ENCODE data around the gene PAXX. TPM values are rescaled to one million over a fixed set of nuclear protein-coding genes. Genes with fewer than 3 reads are reported as not detected.

PAXX gene
- total RNA-seq, 2 experiments from 2014 or later, result 67.0 to 67.8 TPM

- no peak for ATAC-seq (ENCODE audit: poor library complexity)
- Mint-ChIP-seq H3K4me1 (ENCODE audit: low read depth) (peaks cover 50% of the 10 kb centered on the region), H3K9me3 (no peaks in the 10 kb centered on the region), H3K27me3 (peaks cover 10% of the 10 kb centered on the region), H3K4me3 (no peak overlapping the region), H3K36me3 (ENCODE audit: low read depth) (peaks cover 8% of the 10 kb centered on the region), H3K27ac (no peak overlapping the region)
- ChIA-PET CTCF (interaction anchor here (1.4 to 1.8 kb wide), 3 partner anchors 40 to 153 kb away, joined by 3 to 9 read pairs (median 6); partner anchors contain the start of genes AJM1 and FBXW5), POLR2A (interaction anchor here (1.1 to 1.3 kb wide), 2 partner anchors 51 to 203 kb away, joined by 3 to 4 read pairs; partner anchors contain the start of gene FBXW5)
- Histone ChIP-seq H3K27ac (ENCODE audit: low read depth in 1 of 2, low read length in 2 of 2) (no peak overlapping the region), H3K4me1 (ENCODE audit: insufficient read depth, low read length) (peaks cover 82% of the 10 kb centered on the region), H3K36me3 (ENCODE audit: insufficient read depth, low read length) (peaks cover 10% of the 10 kb centered on the region), H3K9me3 (ENCODE audit: control insufficient read depth in 1 of 2, insufficient read depth in 1 of 2, low read length in 2 of 2) (no peaks in the 10 kb centered on the region), H3K27me3 (ENCODE audit: control insufficient read depth in 1 of 2, insufficient read depth in 2 of 2, low read length in 2 of 2) (peaks cover 0 to 4% of the 10 kb centered on the region in 2 experiments), H3K4me3 (ENCODE audit: low read length) (no peak overlapping the region)
- intact Hi-C loops (cut with DNase I, micrococcal nuclease), result no loop called here
- no peak for TF ChIP-seq CTCF (IDR thresholded peaks at IDR 0.05)
- DNase-seq, result no peak
Observed at GRCh38 chr9:136995362-136995761, 3.1 kb downstream of the PAXX start.

GRCh38 chr9:136995772-136996311 is 3.6 kb downstream of the PAXX start:
- Histone ChIP-seq H3K27ac (ENCODE audit: low read depth in 1 of 2, low read length in 2 of 2) (no peak overlapping the region), H3K4me3 (ENCODE audit: low read length) (peak overlapping the region; percentile 41), H3K27me3 (ENCODE audit: control insufficient read depth in 1 of 2, insufficient read depth in 2 of 2, low read length in 2 of 2) (peaks cover 0 to 4% of the 10 kb centered on the region in 2 experiments), H3K36me3 (ENCODE audit: insufficient read depth, low read length) (peaks cover 10% of the 10 kb centered on the region), H3K4me1 (ENCODE audit: insufficient read depth, low read length) (peaks cover 87% of the 10 kb centered on the region), H3K9me3 (ENCODE audit: control insufficient read depth in 1 of 2, insufficient read depth in 1 of 2, low read length in 2 of 2) (no peaks in the 10 kb centered on the region)
- H3K4me3 Mint-ChIP-seq, result peak overlapping the region; percentile 62
- H3K27ac Mint-ChIP-seq, result peak overlapping the region; percentile 71
- DNase-seq, result no peak
- no peaks in the 10 kb centered on the region for H3K9me3 Mint-ChIP-seq
- no peak for ATAC-seq (ENCODE audit: poor library complexity)
- intact Hi-C loops (cut with DNase I, micrococcal nuclease), result no loop called here
- TF ChIP-seq CTCF (IDR thresholded peaks at IDR 0.05), result no peak
- peaks cover 10% of the 10 kb centered on the region for H3K27me3 Mint-ChIP-seq
- H3K4me1 Mint-ChIP-seq (ENCODE audit: low read depth), result peaks cover 50% of the 10 kb centered on the region
- POLR2A ChIA-PET, result interaction anchor here (1.0 to 1.3 kb wide), 4 partner anchors 33 to 203 kb away, joined by 3 to 4 read pairs (median 4); partner anchors contain the start of gene FBXW5
- peaks cover 8% of the 10 kb centered on the region for H3K36me3 Mint-ChIP-seq (ENCODE audit: low read depth)
- CTCF ChIA-PET, result interaction anchor here (1.1 to 1.8 kb wide), 4 partner anchors 33 to 154 kb away, joined by 3 to 9 read pairs (median 6); partner anchors contain the start of genes AJM1 and FBXW5

GRCh38 chr9:136996361-136997292 is 4.4 kb downstream of the PAXX start, which contains the start of gene CLIC3:
Gene CLIC3, minus strand, starts transcription at chr9:136996568. Its CDS starts 25 bp downstream, at chr9:136996543.
- H3K4me3 Mint-ChIP-seq, result peak within 1 kb of the TSS; percentile 62
- peaks cover 43% of the 10 kb centered on the region for H3K4me1 Mint-ChIP-seq (ENCODE audit: low read depth)
- peak; percentile 19 to 83 (median 56) for DNase-seq
- Histone ChIP-seq H3K4me3 (ENCODE audit: low read length) (peak within 1 kb of the TSS; percentile 41), H3K27me3 (ENCODE audit: control insufficient read depth in 1 of 2, insufficient read depth in 2 of 2, low read length in 2 of 2) (peaks cover 0 to 4% of the 10 kb centered on the region in 2 experiments), H3K4me1 (ENCODE audit: insufficient read depth, low read length) (peaks cover 83% of the 10 kb centered on the region), H3K27ac (ENCODE audit: low read depth in 1 of 2, low read length in 2 of 2) (peak within 1 kb of the TSS in 1 of 2 donors; percentile 40), H3K36me3 (ENCODE audit: insufficient read depth, low read length) (peaks cover 10% of the 10 kb centered on the region), H3K9me3 (ENCODE audit: control insufficient read depth in 1 of 2, insufficient read depth in 1 of 2, low read length in 2 of 2) (no peaks in the 10 kb centered on the region)
- CTCF ChIA-PET, result interaction anchor here (1.1 to 1.8 kb wide), 4 partner anchors 32 to 155 kb away, joined by 3 to 9 read pairs (median 6); partner anchors contain the start of genes AJM1 and FBXW5
- peaks cover 10% of the 10 kb centered on the region for H3K27me3 Mint-ChIP-seq
- peaks cover 8% of the 10 kb centered on the region for H3K36me3 Mint-ChIP-seq (ENCODE audit: low read depth)
- peak within 1 kb of the TSS; percentile 87 for H3K27ac Mint-ChIP-seq
- ATAC-seq (ENCODE audit: poor library complexity), result peak; percentile 14
- no peak for TF ChIP-seq CTCF (IDR thresholded peaks at IDR 0.05)
- no peaks in the 10 kb centered on the region for H3K9me3 Mint-ChIP-seq
- POLR2A ChIA-PET, result interaction anchor here (0.8 to 1.3 kb wide), 6 partner anchors 31 to 244 kb away, joined by 3 to 4 read pairs (median 3); partner anchors contain the start of genes FBXW5 and TUBB4B
- intact Hi-C loops (cut with DNase I, micrococcal nuclease), result no loop called here
